Measurements from ENCODE around the gene EPHA3. TPM values are rescaled to one million over a fixed set of nuclear protein-coding genes. Genes with fewer than 3 reads are reported as not detected.
"Not testable (repeated sequence)": the region's sequence is repeated elsewhere in the genome, so short reads cannot be mapped to it uniquely, and the experiment has no call there.

Gene EPHA3
- total RNA-seq, 2 experiments from 2014 or later = not detected

- ATAC-seq; H3K27ac Mint-ChIP-seq; H3K4me1 Mint-ChIP-seq; H3K27me3 Mint-ChIP-seq; DNase-seq; H3K4me3 Mint-ChIP-seq; H3K9me3 Mint-ChIP-seq (ENCODE audit: low read depth); CTCF ChIA-PET; H3K36me3 Mint-ChIP-seq: not testable (repeated sequence)
These were observed 243.5 kb downstream of the EPHA3 start for GRCh38 chr3:89350935-89351334.

- H3K36me3 Mint-ChIP-seq = no peaks in the 10 kb centered on the region
- DNase-seq (no peak), ATAC-seq (no peak)
- H3K4me1 Mint-ChIP-seq = no peaks in the 10 kb centered on the region
- H3K9me3 Mint-ChIP-seq (ENCODE audit: low read depth) = no peaks in the 10 kb centered on the region
- H3K27me3 Mint-ChIP-seq = no peaks in the 10 kb centered on the region
- H3K4me3 Mint-ChIP-seq = no peak overlapping the region
- no peak overlapping the region for H3K27ac Mint-ChIP-seq
- CTCF ChIA-PET = no interaction called here
These were observed 246.0 kb downstream of the EPHA3 start for GRCh38 chr3:89353465-89353864.

- no peaks in the 10 kb centered on the region for H3K4me1 Mint-ChIP-seq
- CTCF ChIA-PET = no interaction called here
- no peaks in the 10 kb centered on the region for H3K27me3 Mint-ChIP-seq
- no peaks in the 10 kb centered on the region for H3K9me3 Mint-ChIP-seq (ENCODE audit: low read depth)
- no peak overlapping the region for H3K4me3 Mint-ChIP-seq
- H3K36me3 Mint-ChIP-seq = no peaks in the 10 kb centered on the region
- DNase-seq (no peak), ATAC-seq (no peak)
- H3K27ac Mint-ChIP-seq = no peak overlapping the region
These were observed 250.9 kb downstream of the EPHA3 start for GRCh38 chr3:89358281-89358680.

DNA sequence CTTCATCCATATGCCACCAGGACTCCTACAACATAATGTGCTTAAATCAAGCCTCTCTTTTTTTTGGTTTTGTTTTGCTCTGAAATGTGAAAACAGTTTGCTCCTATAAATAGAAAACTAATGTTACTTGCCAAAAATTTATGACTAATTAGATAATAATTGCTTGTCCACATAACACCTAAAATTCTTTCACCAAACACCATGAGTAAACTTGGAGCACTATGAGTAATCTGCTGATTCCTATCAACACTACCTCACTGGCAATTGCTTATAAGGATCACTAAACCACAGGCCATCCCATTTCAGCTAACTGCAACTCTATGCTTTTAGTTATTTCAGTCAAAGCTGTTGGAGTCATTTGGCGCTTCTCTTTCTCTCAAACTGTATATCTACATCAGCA lies 252.7 kb downstream of the EPHA3 start:
- no peak for DNase-seq
- peaks cover 2% of the 10 kb centered on the region for H3K9me3 Mint-ChIP-seq (ENCODE audit: low read depth)
- H3K4me1 Mint-ChIP-seq = no peaks in the 10 kb centered on the region
- CTCF ChIA-PET = no interaction called here
- H3K27ac Mint-ChIP-seq = no peak overlapping the region
- H3K36me3 Mint-ChIP-seq = no peaks in the 10 kb centered on the region
- H3K4me3 Mint-ChIP-seq = no peak overlapping the region
- no peaks in the 10 kb centered on the region for H3K27me3 Mint-ChIP-seq
- no peak for ATAC-seq

DNA sequence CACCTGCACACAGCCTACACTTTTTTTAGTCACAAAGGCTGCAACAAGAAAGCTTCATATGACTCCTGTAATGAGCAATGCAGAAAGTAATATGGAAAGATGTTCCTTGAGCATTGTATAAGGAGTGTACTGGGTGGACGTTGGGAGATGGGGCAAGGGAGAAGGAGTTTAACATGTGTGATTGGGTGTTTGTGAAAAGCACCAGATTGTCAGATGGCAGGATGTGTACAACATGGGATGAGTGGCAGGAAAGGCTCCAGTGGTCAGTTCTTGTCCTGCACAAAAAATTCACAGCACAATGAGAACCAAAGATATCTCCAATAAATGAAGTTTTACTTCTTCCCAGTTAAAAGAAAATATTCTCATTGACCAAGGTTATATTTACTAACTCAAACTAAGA lies 255.1 kb downstream of the EPHA3 start:
- CTCF ChIA-PET = no interaction called here
- no peak for ATAC-seq

DNA sequence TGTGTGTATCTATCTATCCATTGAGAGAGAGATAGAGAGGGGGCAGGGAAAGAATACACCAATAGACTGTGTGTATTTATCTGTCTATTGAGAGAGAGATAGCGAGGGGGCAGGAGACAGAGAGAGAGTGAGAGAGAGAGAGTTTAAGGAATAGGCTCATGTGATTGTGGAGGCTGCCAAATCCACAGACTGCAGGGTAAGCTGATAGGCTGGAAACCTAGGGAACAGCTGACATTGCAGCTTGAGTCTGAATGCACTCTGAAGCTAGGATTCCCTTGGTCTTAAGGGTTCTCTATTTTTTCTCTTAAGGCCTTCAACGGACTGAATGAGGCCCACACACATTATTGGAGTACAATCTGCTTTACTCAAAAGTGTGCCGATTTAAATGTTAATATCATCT lies 255.8 kb downstream of the EPHA3 start:
- Mint-ChIP-seq H3K9me3 (ENCODE audit: low read depth) (peaks cover 7% of the 10 kb centered on the region), H3K27me3 (no peaks in the 10 kb centered on the region), H3K27ac (no peak overlapping the region), H3K4me1 (no peaks in the 10 kb centered on the region), H3K4me3 (no peak overlapping the region), H3K36me3 (no peaks in the 10 kb centered on the region)
- ATAC-seq (no peak), DNase-seq (no peak)
- CTCF ChIA-PET = no interaction called here

More for the DNA sequence above, 255.1 kb downstream of the EPHA3 start:
- Mint-ChIP-seq H3K9me3 (ENCODE audit: low read depth) (peaks cover 6% of the 10 kb centered on the region), H3K36me3 (no peaks in the 10 kb centered on the region), H3K27ac (no peak overlapping the region), H3K4me1 (no peaks in the 10 kb centered on the region), H3K27me3 (no peaks in the 10 kb centered on the region), H3K4me3 (no peak overlapping the region)
- no peak for DNase-seq

DNA sequence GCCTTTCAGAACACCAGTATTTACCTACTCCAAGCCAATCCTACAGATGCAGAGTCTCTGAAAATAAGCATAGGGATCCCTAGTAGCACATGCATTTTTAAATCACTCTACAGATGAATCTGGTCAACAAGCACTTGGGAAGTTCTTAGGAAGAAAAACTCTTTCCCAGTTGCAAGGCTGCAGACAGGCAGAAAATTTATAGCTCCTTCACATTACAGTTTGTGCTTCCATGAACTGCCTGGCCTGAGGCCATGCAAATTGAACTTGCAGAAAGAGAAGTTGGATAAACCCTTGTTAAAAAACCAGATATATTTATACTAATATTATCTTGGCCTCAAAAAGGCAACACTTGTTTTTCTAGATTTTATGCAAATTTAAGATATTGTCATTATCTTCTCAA lies 256.9 kb downstream of the EPHA3 start:
- H3K27ac Mint-ChIP-seq = no peak overlapping the region
- no peaks in the 10 kb centered on the region for H3K36me3 Mint-ChIP-seq
- H3K4me3 Mint-ChIP-seq = no peak overlapping the region
- DNase-seq (no peak), ATAC-seq (no peak)
- CTCF ChIA-PET = no interaction called here
- H3K4me1 Mint-ChIP-seq = no peaks in the 10 kb centered on the region
- peaks cover 11% of the 10 kb centered on the region for H3K9me3 Mint-ChIP-seq (ENCODE audit: low read depth)
- H3K27me3 Mint-ChIP-seq = no peaks in the 10 kb centered on the region

DNA sequence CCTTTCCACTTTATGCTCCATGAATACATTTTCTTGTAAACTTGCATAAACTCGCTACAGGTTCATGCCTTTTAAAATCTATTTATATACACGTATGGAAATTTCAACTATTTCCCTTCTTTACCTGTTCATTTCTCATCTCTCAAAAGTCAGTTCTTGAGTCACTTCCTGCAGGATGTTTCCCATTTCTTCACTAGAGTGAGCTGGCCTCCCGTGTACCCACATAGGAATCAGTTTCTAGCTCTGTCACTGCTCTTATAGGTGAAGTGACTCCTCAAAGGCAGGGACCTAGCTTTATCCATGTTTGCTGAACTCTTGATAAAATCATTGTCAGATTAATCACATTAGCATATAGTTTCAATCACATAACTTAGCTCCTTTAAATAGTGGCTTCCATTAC lies 259.7 kb downstream of the EPHA3 start:
- Mint-ChIP-seq H3K27ac (no peak overlapping the region), H3K36me3 (no peaks in the 10 kb centered on the region), H3K4me1 (no peaks in the 10 kb centered on the region), H3K9me3 (ENCODE audit: low read depth) (peaks cover 11% of the 10 kb centered on the region), H3K4me3 (no peak overlapping the region), H3K27me3 (no peaks in the 10 kb centered on the region)
- DNase-seq (no peak), ATAC-seq (no peak)
- CTCF ChIA-PET = no interaction called here

- CTCF ChIA-PET = no interaction called here
These were observed 261.4 kb downstream of the EPHA3 start for GRCh38 chr3:89368846-89369245.

GRCh38 chr3:89372456-89372855 lies 265.0 kb downstream of the EPHA3 start:
- Mint-ChIP-seq H3K36me3 (no peaks in the 10 kb centered on the region), H3K4me3 (no peak overlapping the region), H3K27me3 (no peaks in the 10 kb centered on the region), H3K27ac (no peak overlapping the region), H3K4me1 (no peaks in the 10 kb centered on the region), H3K9me3 (ENCODE audit: low read depth) (peaks cover 5% of the 10 kb centered on the region)
- CTCF ChIA-PET = no interaction called here
- ATAC-seq = no peak
- no peak for DNase-seq

More at GRCh38 chr3:89368846-89369245, 261.4 kb downstream of the EPHA3 start:
- ATAC-seq (no peak), DNase-seq (no peak)
- no peaks in the 10 kb centered on the region for H3K27me3 Mint-ChIP-seq
- no peak overlapping the region for H3K4me3 Mint-ChIP-seq
- no peak overlapping the region for H3K27ac Mint-ChIP-seq
- H3K36me3 Mint-ChIP-seq = no peaks in the 10 kb centered on the region
- peaks cover 11% of the 10 kb centered on the region for H3K9me3 Mint-ChIP-seq (ENCODE audit: low read depth)
- no peaks in the 10 kb centered on the region for H3K4me1 Mint-ChIP-seq

GRCh38 chr3:89373434-89373833 lies 266.0 kb downstream of the EPHA3 start:
- ATAC-seq = no peak
- Mint-ChIP-seq H3K36me3 (no peaks in the 10 kb centered on the region), H3K9me3 (ENCODE audit: low read depth) (peaks cover 2% of the 10 kb centered on the region), H3K27ac (no peak overlapping the region), H3K4me3 (no peak overlapping the region), H3K4me1 (no peaks in the 10 kb centered on the region), H3K27me3 (no peaks in the 10 kb centered on the region)
- CTCF ChIA-PET = no interaction called here
- DNase-seq = no peak

GRCh38 chr3:89375451-89375850 lies 268.0 kb downstream of the EPHA3 start:
- Mint-ChIP-seq H3K4me1 (no peaks in the 10 kb centered on the region), H3K27ac (no peak overlapping the region), H3K27me3 (no peaks in the 10 kb centered on the region), H3K36me3 (no peaks in the 10 kb centered on the region), H3K4me3 (no peak overlapping the region), H3K9me3 (ENCODE audit: low read depth) (no peaks in the 10 kb centered on the region)
- no peak for DNase-seq
- ATAC-seq = no peak
- CTCF ChIA-PET = no interaction called here

- DNase-seq = no peak
- H3K4me1 Mint-ChIP-seq = no peaks in the 10 kb centered on the region
- ATAC-seq = no peak
- CTCF ChIA-PET = no interaction called here
- no peak overlapping the region for H3K4me3 Mint-ChIP-seq
- H3K27ac Mint-ChIP-seq = no peak overlapping the region
- no peaks in the 10 kb centered on the region for H3K27me3 Mint-ChIP-seq
- peaks cover 5% of the 10 kb centered on the region for H3K9me3 Mint-ChIP-seq (ENCODE audit: low read depth)
- H3K36me3 Mint-ChIP-seq = no peaks in the 10 kb centered on the region
These were observed 272.6 kb downstream of the EPHA3 start for GRCh38 chr3:89380016-89380415.

DNA sequence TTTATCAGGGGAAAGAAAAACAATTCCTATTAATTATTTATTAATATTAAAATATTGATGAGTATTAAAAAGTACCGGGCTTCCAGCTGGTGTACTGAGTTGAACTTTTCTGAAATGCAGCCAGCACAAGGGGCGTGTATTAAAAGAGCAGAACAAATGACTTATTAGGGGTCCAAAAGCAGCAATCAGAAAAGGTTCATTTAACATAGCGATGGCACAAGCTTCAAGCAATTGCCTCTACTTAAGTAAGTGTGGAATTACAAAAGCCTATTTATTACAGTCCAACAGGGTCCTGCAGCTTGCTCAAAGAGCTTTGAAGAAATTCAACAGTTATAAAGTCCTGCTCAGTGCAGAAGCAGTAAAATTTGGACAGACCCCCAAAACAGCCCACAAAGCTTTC lies 285.6 kb downstream of the EPHA3 start:
- no peak for ATAC-seq
- H3K27me3 Mint-ChIP-seq = no peaks in the 10 kb centered on the region
- no peak for DNase-seq
- no peaks in the 10 kb centered on the region for H3K4me1 Mint-ChIP-seq
- H3K27ac Mint-ChIP-seq = no peak overlapping the region
- H3K36me3 Mint-ChIP-seq = no peaks in the 10 kb centered on the region
- H3K9me3 Mint-ChIP-seq (ENCODE audit: low read depth) = peaks cover 12% of the 10 kb centered on the region
- CTCF ChIA-PET = no interaction called here
- no peak overlapping the region for H3K4me3 Mint-ChIP-seq

DNA sequence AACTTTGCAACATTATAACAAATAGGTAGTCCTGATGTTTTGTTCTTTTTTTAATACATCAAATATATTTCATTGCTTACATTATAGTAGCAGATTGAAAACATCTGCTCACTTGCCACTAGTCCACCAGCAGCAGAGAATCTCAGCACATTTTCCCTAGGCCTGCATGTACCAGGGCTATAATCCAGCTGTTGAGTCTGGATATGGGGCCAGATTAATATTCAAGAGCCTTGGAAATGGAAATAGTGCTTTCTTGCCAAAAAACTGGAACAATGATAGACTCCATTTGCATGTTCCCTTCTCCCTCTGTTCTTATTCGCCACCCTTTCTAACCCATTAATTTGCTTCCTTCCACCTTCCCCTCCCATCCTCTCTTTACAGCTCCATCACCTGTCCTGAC lies 288.0 kb downstream of the EPHA3 start:
- no peaks in the 10 kb centered on the region for H3K27me3 Mint-ChIP-seq

More for the DNA sequence above, 288.0 kb downstream of the EPHA3 start:
- Mint-ChIP-seq H3K4me1 (no peaks in the 10 kb centered on the region), H3K9me3 (ENCODE audit: low read depth) (peaks cover 4% of the 10 kb centered on the region), H3K4me3 (no peak overlapping the region), H3K27ac (no peak overlapping the region), H3K36me3 (no peaks in the 10 kb centered on the region)
- ATAC-seq = no peak
- no peak for DNase-seq
- CTCF ChIA-PET = no interaction called here
